NCI-H2081 (cell line): ENCODE results near the gene EREG.
"Not testable (repeated sequence)": the region's sequence is repeated elsewhere in the genome, so short reads cannot be mapped to it uniquely, and the experiment has no call there.

Experiments used
- DNase-seq, 2 experiments: peaks; one replicate each; lab custom pipeline; 2025; lab: John Stamatoyannopoulos, UW

Gene EREG, protein sequence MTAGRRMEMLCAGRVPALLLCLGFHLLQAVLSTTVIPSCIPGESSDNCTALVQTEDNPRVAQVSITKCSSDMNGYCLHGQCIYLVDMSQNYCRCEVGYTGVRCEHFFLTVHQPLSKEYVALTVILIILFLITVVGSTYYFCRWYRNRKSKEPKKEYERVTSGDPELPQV

DNA sequence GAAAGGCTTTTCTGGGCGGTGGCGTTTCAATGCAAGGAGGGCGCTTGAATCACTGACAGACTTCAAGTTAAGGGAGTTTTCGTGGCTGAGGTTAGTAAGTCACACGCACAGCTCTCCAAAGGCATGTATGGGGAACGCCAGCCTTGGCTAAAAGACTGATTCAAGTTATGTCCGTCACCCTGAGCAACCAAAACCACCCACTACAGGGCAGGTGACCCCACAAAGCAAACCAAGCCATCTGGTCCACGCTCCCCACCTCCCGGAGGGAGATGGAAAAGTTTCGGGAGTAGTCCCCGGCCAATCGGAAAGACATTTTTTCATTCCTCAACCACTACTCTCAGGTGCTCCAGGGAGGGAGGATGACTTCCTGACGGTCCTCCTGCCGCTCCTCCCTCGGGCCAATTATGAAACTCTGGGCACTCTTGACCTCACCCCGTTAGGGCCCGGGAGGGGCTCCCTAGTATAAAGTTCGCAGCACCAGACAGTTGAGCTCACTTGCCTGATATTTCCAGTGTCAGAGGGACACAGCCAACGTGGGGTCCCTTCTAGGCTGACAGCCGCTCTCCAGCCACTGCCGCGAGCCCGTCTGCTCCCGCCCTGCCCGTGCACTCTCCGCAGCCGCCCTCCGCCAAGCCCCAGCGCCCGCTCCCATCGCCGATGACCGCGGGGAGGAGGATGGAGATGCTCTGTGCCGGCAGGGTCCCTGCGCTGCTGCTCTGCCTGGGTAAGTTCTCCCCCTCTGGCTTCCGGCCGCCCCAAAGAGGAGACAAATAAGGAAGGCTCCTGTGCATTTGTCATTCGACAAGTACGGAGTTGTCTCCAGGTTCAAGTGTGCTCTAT lies at the start of gene EREG:
EREG (plus strand) TSS at position 494 of the 840 bp plus-strand sequence; CDS start at position 658, 164 bp downstream.
- no peak for DNase-seq

DNA sequence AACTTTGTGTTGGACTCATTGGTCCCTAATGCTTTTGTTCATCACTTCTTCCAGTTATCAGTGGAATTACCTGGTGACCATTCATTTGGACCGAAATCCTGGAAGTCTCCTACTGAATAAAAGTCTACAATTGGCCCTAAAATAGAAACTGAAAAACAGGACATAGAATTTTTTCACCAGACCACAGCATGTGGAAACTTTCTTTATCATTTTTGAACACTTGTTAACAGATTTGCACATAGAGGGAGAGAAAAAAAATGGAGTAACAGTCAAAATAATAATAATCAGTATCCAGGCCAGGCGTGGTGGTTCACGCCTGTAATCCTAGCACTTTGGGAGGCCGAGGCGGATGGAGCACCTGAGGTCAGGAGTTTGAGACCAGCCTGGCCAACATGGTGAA lies 49.6 kb upstream of the EREG start:
- no peak for DNase-seq

DNA sequence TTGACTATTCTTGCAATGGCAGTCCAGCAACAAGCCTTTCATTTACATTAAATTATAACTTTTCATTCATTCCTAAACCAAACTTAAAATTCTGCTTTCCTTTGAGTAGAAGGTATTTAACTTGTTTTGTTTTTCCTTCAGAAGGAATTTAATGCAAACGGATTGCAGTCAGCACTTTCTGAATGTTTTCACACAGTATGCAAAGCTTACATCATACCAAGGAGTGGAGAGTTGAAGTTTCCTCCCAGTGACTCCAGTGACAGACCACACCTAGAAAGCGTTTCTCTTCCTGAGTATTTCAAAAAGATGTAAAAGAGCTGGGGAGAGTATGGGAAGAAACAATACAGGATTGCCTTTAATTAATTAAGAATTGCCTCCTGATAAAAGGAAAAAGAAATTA lies 48.5 kb upstream of the EREG start:
- no peak for DNase-seq

DNA sequence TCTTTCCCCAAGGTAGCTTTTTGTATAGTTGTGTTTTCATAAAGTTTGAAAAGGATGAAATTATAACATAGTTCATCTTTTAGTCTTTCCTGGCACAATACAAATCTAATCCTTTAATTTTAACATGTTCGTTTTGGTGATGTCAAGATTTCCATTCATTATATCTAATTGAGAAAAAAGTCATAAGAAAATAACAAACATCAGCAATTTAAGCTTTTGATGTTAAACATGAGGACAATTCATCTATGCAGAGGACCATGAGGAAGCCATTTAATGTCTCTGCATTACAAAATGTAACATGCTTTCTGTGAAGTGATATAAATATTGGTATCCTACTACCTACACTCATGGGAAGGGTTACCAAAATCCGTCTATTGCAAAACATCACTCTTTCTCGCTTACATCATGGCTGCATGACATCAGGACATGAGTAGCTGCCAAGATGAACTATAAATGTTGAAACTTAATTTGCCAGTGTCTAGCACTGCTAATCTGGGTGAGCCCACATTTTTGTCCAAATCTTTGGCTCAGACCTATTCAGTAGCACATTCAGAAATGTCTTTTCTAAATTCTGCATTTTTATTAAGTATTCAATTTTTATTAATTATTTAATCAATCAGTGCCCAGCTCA lies 47.2 kb upstream of the EREG start:
- no peak for DNase-seq

DNA sequence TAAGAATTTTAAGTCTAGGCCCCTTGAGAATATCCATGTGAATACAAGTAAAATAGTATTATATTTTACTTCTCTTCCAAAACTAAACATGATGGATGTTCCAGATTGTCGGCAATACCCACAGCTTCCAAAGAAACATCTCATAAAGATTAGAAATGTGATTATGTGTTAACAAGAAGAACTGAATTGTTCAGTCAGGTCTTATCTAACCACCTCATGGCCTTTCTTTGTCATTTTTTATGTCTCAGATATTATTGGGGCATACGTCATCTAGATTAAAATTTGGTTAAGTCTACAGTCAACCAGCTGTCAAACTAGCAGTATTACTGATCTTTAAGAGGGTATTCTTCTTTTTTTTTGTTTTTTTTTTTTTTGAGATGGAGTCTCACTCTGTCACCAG lies 46.7 kb upstream of the EREG start:
- no peak for DNase-seq

DNA sequence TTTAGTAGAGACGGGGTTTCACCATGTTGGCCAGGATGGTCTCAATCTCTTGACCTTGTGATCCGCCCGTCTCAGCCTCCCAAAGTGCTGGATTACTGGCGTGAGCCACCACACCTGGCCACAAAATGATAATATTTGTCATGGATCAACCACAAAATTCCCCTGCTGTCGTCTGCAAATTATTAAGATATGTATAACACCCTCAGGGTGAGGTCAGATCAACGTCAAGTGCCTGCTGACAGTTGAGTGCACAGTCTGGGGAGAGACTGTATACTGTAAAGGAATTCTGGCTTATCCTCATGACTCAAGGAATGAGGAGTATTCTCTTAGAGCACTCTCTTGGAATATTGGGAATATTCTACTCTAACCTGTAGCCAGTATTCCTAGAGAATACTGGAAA lies 45.5 kb upstream of the EREG start:
- no peak for DNase-seq

DNA sequence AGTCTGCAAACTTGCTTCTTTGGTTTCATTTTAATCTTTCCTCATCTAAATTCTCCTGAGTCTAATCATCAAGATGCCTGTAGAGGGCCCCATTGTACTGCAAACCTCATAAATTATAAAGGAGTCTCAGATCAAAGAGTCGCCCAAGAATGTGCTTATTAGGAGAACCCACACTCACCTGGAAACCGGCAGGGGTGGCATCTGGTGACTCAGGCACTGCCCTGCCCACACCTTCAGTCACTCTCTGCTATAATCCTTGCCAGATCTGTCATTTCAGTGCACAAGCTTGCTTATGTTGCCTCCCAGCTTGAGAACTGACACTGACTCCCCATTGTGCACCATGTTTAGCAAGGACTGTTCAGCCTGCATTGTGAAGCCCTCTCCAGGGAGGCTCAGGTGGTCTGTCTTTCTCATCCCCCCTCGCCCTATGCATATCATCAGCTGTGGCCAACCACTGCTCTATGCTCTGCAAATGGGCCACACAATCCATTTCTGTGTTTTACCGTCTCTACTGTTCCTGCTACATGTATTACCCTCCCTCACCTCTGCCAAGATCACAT lies 44.3 kb upstream of the EREG start:
- DNase-seq = peak; percentile 23 to 35

DNA sequence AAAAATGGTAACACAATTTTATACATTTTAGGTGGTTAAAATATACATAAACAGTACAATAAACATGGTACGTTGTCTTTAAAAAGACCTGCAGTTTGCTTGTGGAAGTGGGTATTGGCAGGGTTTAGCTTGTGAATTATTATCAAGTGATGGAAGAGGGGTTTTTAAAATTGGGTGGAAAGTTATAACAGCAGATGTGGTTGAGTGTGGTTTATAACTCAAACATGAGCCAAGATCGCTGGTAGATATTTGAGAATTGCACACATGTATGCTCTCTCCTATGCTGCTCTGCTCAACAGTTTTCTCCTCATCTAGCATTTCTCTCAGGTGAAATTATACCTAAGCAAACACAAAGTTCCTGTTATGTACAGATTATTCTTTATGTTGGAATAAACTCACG lies 42.6 kb upstream of the EREG start:
- DNase-seq = no peak

DNA sequence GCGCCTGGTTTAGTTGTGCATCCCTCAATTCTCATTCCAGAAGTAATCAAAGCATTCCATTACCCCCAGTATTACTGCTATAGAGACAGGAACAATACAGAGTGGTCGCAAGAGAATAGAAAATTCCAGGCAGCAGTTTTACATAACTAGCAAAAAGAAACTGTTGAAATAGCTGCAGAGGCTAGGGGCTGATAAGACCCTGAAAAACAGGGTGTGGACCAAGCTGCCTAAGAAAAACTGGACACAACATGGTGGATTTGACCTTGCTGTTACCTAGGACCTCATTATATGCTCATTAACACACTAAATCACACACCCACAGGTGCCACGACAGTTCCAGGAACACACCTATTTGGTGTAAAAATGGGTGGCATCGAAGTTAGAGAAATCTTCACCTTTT lies 41.3 kb upstream of the EREG start:
- no peak for DNase-seq

DNA sequence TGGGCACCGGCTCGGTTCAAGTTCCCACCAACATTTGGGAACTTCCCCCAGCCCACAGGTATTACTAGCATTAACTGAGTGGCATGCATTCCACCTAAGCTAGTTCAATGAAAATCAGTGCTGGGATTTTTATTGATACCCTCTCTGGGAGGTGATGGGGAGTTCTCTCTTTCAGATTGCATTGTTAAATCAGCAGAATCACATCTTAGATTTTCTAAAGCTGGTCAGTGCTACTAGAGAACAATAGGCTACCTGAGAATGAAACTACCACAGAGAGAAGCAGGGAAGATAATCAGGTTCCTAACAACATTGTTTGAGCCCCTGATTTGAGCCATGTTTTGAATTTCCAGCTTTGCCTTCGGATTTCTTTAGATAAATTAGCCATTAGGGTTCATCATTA lies 40.7 kb upstream of the EREG start:
- no peak for DNase-seq

DNA sequence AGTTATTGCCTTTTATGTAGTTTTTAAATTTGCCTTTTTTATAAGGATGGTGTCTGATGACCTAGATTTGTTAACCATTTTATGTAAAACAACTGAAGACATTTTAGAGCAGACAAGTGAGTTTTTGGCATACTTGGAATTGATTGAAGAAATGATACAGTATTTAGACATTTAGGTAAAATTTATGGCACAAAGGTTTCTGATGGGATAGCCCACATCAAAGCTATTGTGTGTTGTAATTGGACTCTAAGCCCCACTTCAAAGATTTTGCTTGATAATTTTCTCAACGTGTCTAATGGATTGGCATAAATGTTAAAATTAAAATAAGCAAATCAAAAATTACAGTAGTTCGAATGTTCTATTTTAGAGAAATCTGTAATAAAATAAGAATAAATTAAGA lies 39.1 kb upstream of the EREG start:
- no peak for DNase-seq

DNA sequence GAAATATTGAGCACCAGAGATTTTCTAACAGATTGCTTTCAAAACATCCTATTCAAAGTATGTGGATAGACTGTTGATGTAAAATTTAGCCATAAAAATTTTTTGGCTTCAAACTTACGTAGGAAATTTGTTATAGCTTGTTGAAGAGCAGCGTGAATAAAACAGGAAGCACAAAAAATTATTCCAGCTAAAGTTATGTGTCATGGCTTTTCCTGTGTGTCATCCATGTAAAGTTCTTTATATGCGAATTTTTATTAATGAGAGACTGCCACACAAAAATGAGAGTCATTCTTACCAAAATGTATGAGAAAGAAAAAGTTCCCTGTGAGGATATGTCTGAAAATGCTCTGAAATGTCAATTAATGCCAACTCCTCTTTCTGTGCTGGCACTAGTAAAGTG lies 37.2 kb upstream of the EREG start:
- DNase-seq = no peak

DNA sequence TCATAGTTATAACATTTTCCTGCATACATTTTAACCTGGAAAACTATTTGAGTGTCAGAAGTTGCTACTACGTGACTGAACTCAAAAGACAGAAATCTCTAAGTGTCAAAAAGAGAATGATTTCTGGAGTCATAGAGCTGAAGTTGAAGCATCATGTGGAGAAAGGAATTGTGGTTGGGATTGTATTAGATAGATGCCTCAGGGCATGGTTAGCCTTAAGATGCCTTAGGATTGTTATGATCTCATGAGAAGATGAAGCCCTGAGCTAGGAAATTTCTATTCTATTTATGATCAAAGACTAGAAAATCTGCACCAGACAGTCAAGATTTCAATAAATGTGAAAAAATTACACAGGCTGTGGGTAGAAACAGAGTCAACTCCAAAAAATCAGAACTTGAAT lies 36.4 kb upstream of the EREG start:
- DNase-seq = no peak

DNA sequence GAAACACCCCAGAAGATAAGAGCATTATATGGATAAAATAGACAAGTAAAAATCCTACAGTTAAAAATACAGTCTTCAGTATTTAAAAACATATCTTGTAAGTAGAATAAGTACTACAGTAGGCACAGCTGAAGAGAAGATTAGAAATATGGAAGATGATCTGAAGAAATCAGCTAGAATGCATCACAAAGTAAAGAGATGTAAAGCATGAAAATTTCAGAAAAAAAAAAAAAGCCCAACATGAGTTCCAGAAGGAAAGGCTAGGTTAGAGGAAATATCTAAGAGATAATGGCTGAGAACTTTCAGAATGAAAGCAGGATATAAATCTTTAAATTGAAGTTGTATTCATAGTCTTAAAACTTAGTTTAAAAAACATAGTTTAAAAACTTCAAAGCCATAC lies 35.6 kb upstream of the EREG start:
- no peak for DNase-seq

DNA sequence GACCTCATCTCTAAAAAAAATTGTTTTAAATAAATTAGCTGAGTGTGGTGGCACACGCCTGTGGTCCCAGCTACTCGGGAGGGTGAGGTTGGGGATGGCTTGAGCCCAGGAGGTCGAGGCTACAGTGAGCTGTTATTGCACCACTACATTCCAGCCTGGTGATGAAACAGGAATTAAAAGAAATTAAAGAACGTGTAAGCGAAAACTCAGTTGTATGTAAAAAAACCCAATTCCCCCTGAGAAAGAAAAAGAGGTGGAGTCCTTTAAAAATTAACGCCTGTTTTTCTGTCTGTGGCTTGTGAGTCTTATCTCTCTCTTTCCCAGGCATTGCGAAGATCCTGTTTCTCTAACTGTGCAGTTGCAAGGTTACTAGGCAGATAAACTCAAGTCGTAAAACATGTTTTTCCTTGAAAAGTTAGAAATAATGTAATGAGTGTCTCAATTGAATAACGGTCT lies 34.6 kb upstream of the EREG start:
- DNase-seq = no peak

DNA sequence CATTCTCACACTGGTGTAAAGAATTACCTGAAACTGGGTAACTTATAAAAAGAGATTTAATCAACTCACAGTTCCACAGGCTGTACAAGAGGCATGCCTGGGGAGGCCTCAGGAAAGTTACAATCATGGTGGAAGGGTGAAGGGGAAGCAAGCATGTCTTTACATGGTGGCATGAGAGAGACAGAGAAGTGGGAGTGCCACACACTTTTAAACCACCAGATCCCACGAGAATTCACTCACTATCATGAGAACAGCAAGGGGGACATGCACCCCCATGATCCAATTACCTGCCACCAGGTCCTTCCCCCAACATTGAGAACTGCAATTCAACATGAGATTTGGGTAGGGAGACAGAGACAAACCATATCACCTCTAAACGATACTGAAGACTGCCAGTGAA lies 33.7 kb upstream of the EREG start:
- no peak for DNase-seq

DNA sequence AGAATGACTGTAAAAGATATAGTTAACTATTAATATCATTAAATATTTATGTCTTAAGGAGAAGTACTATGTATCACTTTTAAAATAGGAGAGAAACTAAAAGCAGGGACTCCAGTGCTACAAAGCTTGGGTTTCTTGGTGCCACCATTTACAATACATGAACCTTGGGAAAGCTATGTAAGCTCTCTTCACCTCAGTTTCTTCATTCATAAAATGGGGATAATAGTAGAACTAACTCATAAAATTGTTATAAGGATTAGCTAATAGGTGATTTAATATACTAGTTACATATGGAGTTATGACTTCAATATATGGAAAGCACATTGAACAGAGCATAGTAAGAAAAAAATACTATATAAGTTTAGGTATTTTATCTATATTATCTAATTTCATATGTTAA lies 33.0 kb upstream of the EREG start:
- DNase-seq = no peak

DNA sequence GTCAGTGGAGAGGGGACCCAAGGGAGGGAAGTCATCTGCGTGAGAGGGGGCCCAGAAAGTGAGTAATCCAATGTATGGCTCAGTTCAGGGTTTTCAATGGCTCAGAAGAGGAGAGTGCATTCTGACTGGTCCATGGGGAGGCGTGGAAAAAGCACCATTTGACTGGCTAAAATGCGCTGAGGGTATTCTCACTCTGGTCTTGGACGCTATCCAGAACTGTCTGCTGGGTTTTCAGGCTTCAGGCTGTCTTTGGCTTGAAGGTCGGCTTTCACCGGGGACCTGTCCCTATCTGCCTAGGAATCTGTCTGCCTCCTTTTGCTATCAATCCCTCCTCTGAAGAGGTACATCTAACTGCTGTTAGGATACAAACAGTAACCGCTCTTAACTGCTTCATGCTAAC lies 30.3 kb upstream of the EREG start:
- no peak for DNase-seq

DNA sequence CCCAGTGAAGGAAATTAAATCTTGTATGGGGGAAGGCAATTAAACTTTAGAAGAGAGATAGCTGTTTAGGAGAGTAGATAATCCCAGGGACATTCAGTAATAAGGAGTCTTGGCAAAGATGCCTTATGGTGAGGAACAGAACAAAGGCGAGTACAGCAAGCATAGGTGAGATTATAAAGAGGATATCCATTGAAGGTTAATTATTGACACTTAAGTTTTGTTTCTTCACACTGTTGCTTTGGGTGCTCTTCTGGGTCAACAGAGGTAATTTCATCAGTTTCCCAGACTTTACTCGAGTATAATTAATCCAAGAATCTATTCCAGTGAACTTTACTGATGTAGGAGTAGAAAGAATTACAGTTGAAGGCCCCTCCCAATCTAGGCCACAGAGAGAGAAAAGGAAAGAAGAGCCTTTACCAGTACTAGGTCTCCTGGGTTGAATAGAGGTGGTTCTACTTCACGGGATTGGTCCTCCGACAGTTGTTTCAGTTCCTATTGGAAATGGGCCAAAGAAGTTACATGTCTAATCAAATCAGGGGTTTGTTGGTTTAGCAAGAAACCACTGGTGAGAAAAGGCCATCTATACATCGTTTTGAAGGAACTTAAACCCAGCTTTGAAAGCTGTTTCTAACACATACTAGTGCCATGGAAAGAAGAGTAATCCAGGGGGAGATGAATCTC lies 29.5 kb upstream of the EREG start:
- no peak for DNase-seq

DNA sequence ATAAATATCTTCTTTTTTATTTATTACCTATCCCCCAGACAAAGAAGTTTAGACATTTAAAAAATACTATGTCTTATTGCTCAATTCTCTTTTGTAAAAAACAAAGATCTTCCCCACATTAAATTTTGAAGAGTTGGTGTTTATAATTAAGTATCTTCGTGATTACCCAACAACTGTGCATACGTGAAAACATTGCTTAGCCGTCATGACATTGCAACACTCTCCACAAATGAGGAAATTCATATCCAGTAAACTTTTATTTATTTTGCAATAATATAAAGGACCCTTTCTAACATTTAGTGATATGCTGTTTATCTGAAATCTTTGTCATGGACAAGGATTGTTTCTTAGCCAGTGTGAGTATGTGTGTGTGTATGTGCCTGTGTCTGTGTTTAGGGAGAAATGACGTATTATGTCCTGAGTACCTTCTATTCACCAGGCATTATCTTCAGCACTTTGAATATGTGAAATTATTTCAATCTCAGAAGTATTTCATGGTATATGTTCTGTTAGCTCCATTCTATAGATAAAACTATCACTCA lies 26.1 kb upstream of the EREG start:
- DNase-seq = no peak

DNA sequence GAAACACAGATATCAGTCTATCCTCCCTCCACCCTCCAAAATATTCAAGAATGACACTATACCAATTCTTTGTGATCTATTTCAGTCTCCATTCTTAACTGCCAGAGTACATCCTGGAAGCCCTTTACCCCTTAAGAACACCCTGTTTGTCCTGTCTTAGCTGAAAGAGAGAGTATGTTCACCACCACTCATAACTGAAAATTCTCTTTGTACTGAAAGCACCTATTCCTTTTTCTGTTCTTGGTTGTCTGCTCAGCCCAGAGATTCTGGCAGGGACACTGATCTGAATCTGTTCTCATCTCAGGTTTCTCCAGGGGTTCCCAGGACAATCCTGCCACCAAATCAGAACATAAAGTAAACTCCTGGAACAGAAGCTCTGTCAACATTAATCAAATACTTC lies 25.4 kb upstream of the EREG start:
- DNase-seq = no peak

DNA sequence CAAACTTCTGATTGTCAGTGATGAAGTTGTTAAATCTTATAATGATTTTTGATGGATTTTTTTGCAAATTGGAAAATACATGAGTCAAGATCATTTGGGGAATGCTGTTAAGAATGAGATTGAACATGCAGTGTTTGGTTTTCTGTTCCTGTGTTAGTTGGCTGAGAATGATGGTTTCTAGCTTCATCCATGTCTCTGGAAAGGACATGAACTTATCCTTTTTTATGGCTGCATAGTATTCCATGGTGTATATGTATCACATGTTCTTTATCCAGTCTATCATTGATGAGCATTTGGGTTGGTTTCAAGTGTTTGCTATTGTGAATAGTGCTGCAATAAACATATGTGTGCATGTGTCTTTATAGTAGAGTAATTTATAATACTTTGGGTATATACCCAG lies 24.5 kb upstream of the EREG start:
- DNase-seq = not testable (repeated sequence)
